GM19397 (cell line): ENCODE results near the gene INHBE.
"Not testable (repeated sequence)": the region's sequence is repeated elsewhere in the genome, so short reads cannot be mapped to it uniquely, and the experiment has no call there.

ENCODE experiments used
- ATAC-seq: cut with Tn5 transposase; IDR thresholded peaks from one replicate; pipeline ENCODE4 v1.9.1; 2021; ENCODE audit warnings: mild to moderate bottlenecking, moderate library complexity; ENCODE audit not compliant: unreplicated experiment

Gene INHBE

GRCh38 chr12:57439762-57440266, 15.3 kb upstream of the INHBE start:
- no peak for ATAC-seq

- ATAC-seq: not testable (repeated sequence)
These were observed 13.7 kb upstream of the INHBE start for GRCh38 chr12:57441393-57441792.

GRCh38 chr12:57441846-57442427, 13.2 kb upstream of the INHBE start:
- no peak for ATAC-seq

- not testable (repeated sequence) for ATAC-seq
These were observed 10.8 kb upstream of the INHBE start for GRCh38 chr12:57444337-57444736.

GRCh38 chr12:57444744-57445143, 10.4 kb upstream of the INHBE start:
- ATAC-seq: no peak

GRCh38 chr12:57446292-57446960, 8.7 kb upstream of the INHBE start:
- ATAC-seq: no peak

GRCh38 chr12:57448669-57449068, 6.4 kb upstream of the INHBE start:
- ATAC-seq: no peak

- ATAC-seq: no peak
These were observed 5.7 kb upstream of the INHBE start for GRCh38 chr12:57449375-57449774.

- ATAC-seq: no peak
These were observed 5.0 kb upstream of the INHBE start for GRCh38 chr12:57450057-57450456.

- ATAC-seq: no peak
These were observed 3.8 kb upstream of the INHBE start for GRCh38 chr12:57451233-57451778.

GRCh38 chr12:57452181-57452936, 2.7 kb upstream of the INHBE start:
- no peak for ATAC-seq

GRCh38 chr12:57452937-57453509, 2.1 kb upstream of the INHBE start:
- no peak for ATAC-seq

GRCh38 chr12:57454213-57454565, 918 bp upstream of the INHBE start:
- ATAC-seq: no peak

GRCh38 chr12:57455374-57456144, 452 bp downstream of the INHBE start:
- ATAC-seq: no peak

GRCh38 chr12:57456145-57456700, 1.1 kb downstream of the INHBE start:
- ATAC-seq: no peak

GRCh38 chr12:57456737-57457490, 1.8 kb downstream of the INHBE start:
- ATAC-seq: no peak

GRCh38 chr12:57458665-57459054, 3.6 kb downstream of the INHBE start:
- ATAC-seq: no peak

GRCh38 chr12:57459055-57459749, 4.1 kb downstream of the INHBE start:
- peak; percentile 51 for ATAC-seq
